Stomach (tissue), 9 donors: ENCODE results near the gene PIK3R6. TPM values are rescaled to one million over a fixed set of nuclear protein-coding genes. Genes with fewer than 3 reads are reported as not detected.

ENCODE experiments used
- DNase-seq, 2 donors: peaks; one replicate each; pipeline versions ENCODE4 v3.0.0 to v3.0.0-alpha.2; 2013 to 2019
- H3K27ac ChIP-seq, 5 donors: fragments of 200-600 bp in 4 of 5; sonication (generic) in 4 of 5; one replicate each; pipeline ENCODE4 v1.5.1; 2013 to 2019; ENCODE audit warnings: mild to moderate bottlenecking in 1 of 5, moderate library complexity in 1 of 5
- H3K27me3 ChIP-seq, 3 donors: fragments of 200-600 bp; sonication (generic); one replicate each; pipeline ENCODE4 v1.5.1; 2017 to 2019; ENCODE audit warnings: mixed run types in 1 of 3
- H3K36me3 ChIP-seq, 4 donors: fragments of 200-600 bp; sonication (generic); 1 replicate in 3 of 4; 2 replicates in 1 of 4; pipeline ENCODE4 v1.5.1; 2016 to 2019
- H3K4me1 ChIP-seq, 4 donors: fragments of 200-600 bp; sonication (generic); one replicate each; pipeline ENCODE4 v1.5.1; 2016 to 2019
- H3K4me3 ChIP-seq, 4 donors: fragments of 200-600 bp; sonication (generic) in 3 of 4; one replicate each; pipeline ENCODE4 v1.5.1; 2016 to 2019; ENCODE audit warnings: mild to moderate bottlenecking in 1 of 4
- H3K9me3 ChIP-seq, 4 donors: fragments of 200-600 bp; sonication (generic); one replicate each; pipeline ENCODE4 v1.5.1; 2016 to 2019
- CTCF ChIP-seq, 7 experiments: fragments of 450-650 bp in 4 of 7; fragments of 200-600 bp in 3 of 7; sonication (generic) in 3 of 7; IDR thresholded peaks; one replicate each; pipeline ENCODE4 v1.5.1; 2016 to 2019; ENCODE audit warnings: antibody characterized with exemption in 7 of 7, control low read depth in 2 of 7, mild to moderate bottlenecking in 1 of 7
- EP300 ChIP-seq: sonication (generic); formaldehyde crosslinking; IDR thresholded peaks from one replicate; pipeline ENCODE4 v1.6.1; 2017; ENCODE audit warnings: antibody characterized with exemption
- POLR2A ChIP-seq, 4 donors: fragments of 450-650 bp; IDR thresholded peaks; one replicate each; pipeline ENCODE4 v1.6.1; 2016; ENCODE audit warnings: antibody characterized with exemption in 4 of 4, control low read depth in 2 of 4, mild to moderate bottlenecking in 1 of 4, moderate library complexity in 1 of 4
- POLR2AphosphoS5 ChIP-seq, 3 donors: sonication (generic); formaldehyde crosslinking; IDR thresholded peaks; one replicate each; pipeline ENCODE4 v1.6.1; 2016; ENCODE audit warnings: antibody characterized with exemption in 3 of 3
- WGBS, 5 donors: extraction: QIAGEN DNeasy Blood & Tissue Kit in 3 of 5; methylation state at CpG; one replicate each; pipeline versions ENCODE4 v1.1.5 to v1.1.7; 2013 to 2018; 5-methylcytosine and 5-hydroxymethylcytosine counted together
- intact Hi-C: fragments of 100-400 bp; cut with DNase I; formaldehyde crosslinking; loops from one replicate; pipeline ENCODE4 v1.15.1; 2023; ENCODE audit warnings: low total_unique reads
- polyA plus RNA-seq, 3 donors: library from polyadenylated mRNA; stranded (reverse); fragments of 200-250 nt; gene quantifications; one replicate each; pipeline ENCODE4 v1.2.3, GENCODE V29; 2013
- total RNA-seq, 5 donors: library from RNA; depleted of rRNA; stranded (reverse); fragments of >200 nt; gene quantifications; one replicate each; pipeline versions ENCODE4 v1.1.0 to v1.2.3, GENCODE V29; 2014 to 2016
- donor health status: healthy with polysubstance abuse.
- donor health status: Bipolar disorder and iron deficiency.
- donor health status: healthy.

Gene PIK3R6
- total and polyA plus RNA-seq, 8 donors, result under 0.01 to 4.3 (median 0.37) TPM; not detected in 1

- Histone ChIP-seq H3K4me3 (no peak overlapping the region), H3K27ac (no peak overlapping the region), H3K9me3 (no peaks in the 10 kb centered on the region), H3K36me3 (no peaks in the 10 kb centered on the region), H3K27me3 (peaks cover 0 to 75% (median 7%) of the 10 kb centered on the region in 3 donors), H3K4me1 (no peaks in the 10 kb centered on the region)
- TF ChIP-seq POLR2A (IDR thresholded peaks at IDR 0.05) (no peak), POLR2AphosphoS5 (IDR thresholded peaks at IDR 0.05) (no peak), CTCF (IDR thresholded peaks at IDR 0.05) (no peak), EP300 (no peak)
- WGBS, 5 donors, result 79 to 88% (median 85%) methylated on average over 6 to 7 of the region's 7 CpGs
- intact Hi-C loops, result no loop called here
- no peak for DNase-seq
These were observed 36.1 kb downstream of the PIK3R6 start for GRCh38 chr17:8831234-8831849.

- H3K4me1 ChIP-seq, result no peaks in the 10 kb centered on the region
These were observed 37.3 kb downstream of the PIK3R6 start for GRCh38 chr17:8830141-8830540.

GRCh38 chr17:8829036-8829941, 38.2 kb downstream of the PIK3R6 start:
- Histone ChIP-seq H3K9me3 (peaks cover 0 to 6% (median 3%) of the 10 kb centered on the region in 4 donors), H3K36me3 (no peaks in the 10 kb centered on the region), H3K4me1 (no peaks in the 10 kb centered on the region), H3K4me3 (no peak overlapping the region), H3K27me3 (peaks cover 0 to 58% (median 7%) of the 10 kb centered on the region in 3 donors), H3K27ac (no peak overlapping the region)
- 87 to 92% (median 90%) methylated on average over 13 to 16 of the region's 16 CpGs for WGBS, 5 donors
- no peak for TF ChIP-seq POLR2AphosphoS5 (IDR thresholded peaks at IDR 0.05)
- TF ChIP-seq CTCF (IDR thresholded peaks at IDR 0.05), result no peak
- no peak for TF ChIP-seq EP300
- TF ChIP-seq POLR2A (IDR thresholded peaks at IDR 0.05), result no peak
- DNase-seq, result no peak
- intact Hi-C loops, result no loop called here

More at GRCh38 chr17:8830141-8830540, 37.3 kb downstream of the PIK3R6 start:
- Histone ChIP-seq H3K27me3 (peaks cover 0 to 63% (median 7%) of the 10 kb centered on the region in 3 donors), H3K27ac (no peak overlapping the region), H3K9me3 (no peaks in the 10 kb centered on the region), H3K36me3 (no peaks in the 10 kb centered on the region), H3K4me3 (no peak overlapping the region)
- no peak for DNase-seq
- intact Hi-C loops, result no loop called here
- TF ChIP-seq CTCF (IDR thresholded peaks at IDR 0.05), result no peak
- TF ChIP-seq POLR2AphosphoS5 (IDR thresholded peaks at IDR 0.05), result no peak
- WGBS, 5 donors, result 79 to 86% (median 83%) methylated on average over 10 of the region's 10 CpGs

- TF ChIP-seq POLR2A (IDR thresholded peaks at IDR 0.05), result no peak
- no peak for TF ChIP-seq POLR2AphosphoS5 (IDR thresholded peaks at IDR 0.05)
- TF ChIP-seq CTCF (IDR thresholded peaks at IDR 0.05), result no peak
- TF ChIP-seq EP300, result no peak
- intact Hi-C loops, result no loop called here
- Histone ChIP-seq H3K36me3 (no peaks in the 10 kb centered on the region), H3K4me1 (no peaks in the 10 kb centered on the region), H3K4me3 (no peak overlapping the region), H3K9me3 (peaks cover 0 to 14% (median 6%) of the 10 kb centered on the region in 4 donors), H3K27ac (no peak overlapping the region), H3K27me3 (peaks cover 0 to 57% (median 7%) of the 10 kb centered on the region in 3 donors)
- 89 to 100% (median 90%) methylated on average over 1 to 20 of the region's 20 CpGs for WGBS, 5 donors
- no peak for DNase-seq
These were observed 39.0 kb downstream of the PIK3R6 start for GRCh38 chr17:8828517-8828875.
